ENCODE measurements around the gene TTC23. TPM values are rescaled to one million over a fixed set of nuclear protein-coding genes. Genes with fewer than 3 reads are reported as not detected.

The TTC23 gene
- total RNA-seq, 1 donor from 2014 or later, result 2.7 TPM

DNA sequence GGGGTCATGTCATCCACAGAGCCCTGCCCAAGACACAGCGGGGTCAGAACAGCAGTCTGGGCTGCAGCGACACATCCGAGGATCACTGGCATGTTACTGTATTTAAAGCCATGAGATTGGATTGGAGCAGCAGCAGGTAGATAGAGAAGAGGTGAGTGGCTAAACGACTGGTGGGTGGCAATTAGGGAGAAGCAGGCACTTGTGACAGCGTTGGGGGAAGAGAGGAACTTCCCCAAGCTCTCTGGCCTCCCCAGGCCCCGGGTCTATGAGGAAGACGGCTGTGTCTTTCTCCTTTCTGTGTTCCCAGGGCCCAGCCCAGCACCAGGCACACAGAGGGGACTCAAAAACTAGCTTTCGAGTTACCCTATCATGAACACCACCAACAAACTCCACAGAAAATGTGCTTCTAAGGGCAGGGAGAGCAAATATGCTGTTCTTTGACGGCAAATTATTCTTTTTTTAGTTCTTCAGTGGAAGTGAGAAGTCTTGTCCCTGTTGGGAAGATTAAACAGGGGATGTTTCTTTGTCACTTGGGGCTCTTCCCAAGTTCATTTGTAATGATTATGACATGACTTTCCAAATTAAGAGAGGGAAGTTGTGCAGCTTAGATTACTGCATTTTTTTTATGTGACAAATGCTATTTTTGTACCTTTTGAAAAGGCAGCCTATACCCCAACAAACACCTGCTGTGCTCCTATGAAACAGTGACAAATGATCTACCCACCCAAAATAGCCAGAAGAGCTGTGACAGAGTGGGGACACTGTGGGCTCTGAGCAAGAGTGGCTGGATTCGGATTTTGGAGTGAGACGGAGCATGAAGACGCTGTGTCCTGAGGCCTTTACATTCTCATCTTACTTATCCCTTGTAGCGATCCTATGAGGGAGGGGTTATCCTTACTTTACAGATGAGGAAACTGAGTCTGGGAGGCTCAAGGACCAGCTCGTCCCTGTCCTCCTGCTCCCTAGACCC is 151.7 kb downstream of the TTC23 start:
- CTCF ChIA-PET, result no interaction called here
- ATAC-seq (ENCODE audit: low read depth) (no peak), DNase-seq (no peak)
- peaks cover 3% of the 10 kb centered on the region for H3K4me1 Mint-ChIP-seq
- intact Hi-C loops (cut with micrococcal nuclease), result no loop called here
- H3K9me3 Mint-ChIP-seq, result no peaks in the 10 kb centered on the region
- POLR2A ChIA-PET, result no interaction called here
- H3K4me3 Mint-ChIP-seq, result no peak overlapping the region
- H3K27me3 Mint-ChIP-seq, result peaks cover 28% of the 10 kb centered on the region
- TF ChIP-seq CTCF (IDR thresholded peaks at IDR 0.05), result no peak
- H3K27ac Mint-ChIP-seq, result no peak overlapping the region
- no peaks in the 10 kb centered on the region for H3K36me3 Mint-ChIP-seq (ENCODE audit: low read depth)

- Mint-ChIP-seq H3K36me3 (ENCODE audit: low read depth) (no peaks in the 10 kb centered on the region), H3K9me3 (no peaks in the 10 kb centered on the region), H3K4me3 (no peak overlapping the region), H3K27me3 (peaks cover 22% of the 10 kb centered on the region), H3K27ac (no peak overlapping the region), H3K4me1 (peaks cover 3% of the 10 kb centered on the region)
- CTCF ChIA-PET, result no interaction called here
- POLR2A ChIA-PET, result no interaction called here
- intact Hi-C loops (cut with micrococcal nuclease), result no loop called here
- DNase-seq (no peak), ATAC-seq (ENCODE audit: low read depth) (no peak)
- TF ChIP-seq CTCF (IDR thresholded peaks at IDR 0.05), result no peak
These were observed 152.4 kb downstream of the TTC23 start for GRCh38 chr15:99096894-99097426.

- POLR2A ChIA-PET, result no interaction called here
- no peak for DNase-seq
- intact Hi-C loops (cut with micrococcal nuclease), result no loop called here
These were observed 153.0 kb downstream of the TTC23 start for GRCh38 chr15:99096173-99096893.

DNA sequence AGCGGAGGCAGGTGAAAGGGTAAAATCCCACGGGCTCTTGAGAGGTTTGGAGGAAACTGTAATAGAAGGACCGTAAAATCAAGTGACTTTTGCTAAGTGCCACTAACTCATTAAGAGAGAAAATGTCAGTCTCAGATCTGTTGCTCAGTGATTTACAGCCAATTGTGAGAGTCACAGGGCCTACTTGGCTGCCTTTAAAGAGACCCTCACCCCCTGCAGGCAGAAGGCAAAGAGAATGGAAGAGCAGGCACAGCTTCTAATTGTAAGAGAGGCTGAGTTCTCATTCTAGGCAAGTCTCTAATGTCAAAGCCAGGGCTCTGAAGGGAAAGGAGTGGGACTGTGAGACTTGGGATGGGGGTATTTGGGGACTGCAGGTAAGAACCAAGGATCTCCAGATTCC is 153.8 kb downstream of the TTC23 start:
- intact Hi-C loops (cut with micrococcal nuclease), result no loop called here
- no peaks in the 10 kb centered on the region for H3K36me3 Mint-ChIP-seq (ENCODE audit: low read depth)
- ATAC-seq (ENCODE audit: low read depth), result no peak
- no peak overlapping the region for H3K27ac Mint-ChIP-seq
- no peak for TF ChIP-seq CTCF (IDR thresholded peaks at IDR 0.05)
- POLR2A ChIA-PET, result no interaction called here
- CTCF ChIA-PET, result interaction anchor here (0.9 kb wide), 1 partner anchor 19 kb away, joined by 5 read pairs; no protein-coding TSS in a partner anchor
- DNase-seq, result no peak
- H3K4me3 Mint-ChIP-seq, result no peak overlapping the region
- peaks cover 8% of the 10 kb centered on the region for H3K4me1 Mint-ChIP-seq
- no peaks in the 10 kb centered on the region for H3K9me3 Mint-ChIP-seq
- peaks cover 17% of the 10 kb centered on the region for H3K27me3 Mint-ChIP-seq

More at GRCh38 chr15:99096173-99096893, 153.0 kb downstream of the TTC23 start:
- Mint-ChIP-seq H3K27ac (no peak overlapping the region), H3K4me3 (no peak overlapping the region), H3K4me1 (peaks cover 3% of the 10 kb centered on the region), H3K9me3 (no peaks in the 10 kb centered on the region), H3K36me3 (ENCODE audit: low read depth) (no peaks in the 10 kb centered on the region), H3K27me3 (peaks cover 17% of the 10 kb centered on the region)
- CTCF ChIA-PET, result interaction anchor here (0.9 kb wide), 1 partner anchor 20 kb away, joined by 5 read pairs; no protein-coding TSS in a partner anchor
- no peak for ATAC-seq (ENCODE audit: low read depth)
- no peak for TF ChIP-seq CTCF (IDR thresholded peaks at IDR 0.05)
